ENCODE data around the gene PYROXD2. TPM values are rescaled to one million over a fixed set of nuclear protein-coding genes. Genes with fewer than 3 reads are reported as not detected.

PYROXD2 gene
- total and polyA plus RNA-seq, 2 experiments from 2014 or later: 1.3 to 2.6 TPM

- TF ChIP-seq REST (IDR thresholded peaks at IDR 0.05; ENCODE audit: unreplicated experiment) (no peak), JUNB (IDR thresholded peaks at IDR 0.05; ENCODE audit: unreplicated experiment) (no peak), POLR2AphosphoS5 (IDR thresholded peaks at IDR 0.05; ENCODE audit: low read depth) (no peak), STAT1 (IDR thresholded peaks at IDR 0.05; ENCODE audit: unreplicated experiment) (no peak), EZH2 (IDR thresholded peaks at IDR 0.05; ENCODE audit: low read depth, unreplicated experiment) (no peak), CREB1 (CRISPR knock-in tag; IDR thresholded peaks at IDR 0.05; ENCODE audit: low read depth) (no peak), ZNF114 (CRISPR knock-in tag; IDR thresholded peaks at IDR 0.05) (no peak)
These were observed 4.2 kb downstream of the PYROXD2 start (continued) for GRCh38 chr10:98410759-98411158.

- H4K20me1 ChIP-seq (replicated peaks; ENCODE audit: insufficient read depth): no peaks in the 10 kb centered on the region
- H3K9me2 ChIP-seq (ENCODE audit: insufficient read depth): no peaks in the 10 kb centered on the region
- ATAC-seq (no peak), DNase-seq (ENCODE audit: low spot score) (no peak)
- Mint-ChIP-seq H3K4me1 (peaks cover 7% of the 10 kb centered on the region; the same call in 1 of the 3 replicates), H3K4me3 (no peak overlapping the region), H3K9me3 (no peaks in the 10 kb centered on the region), H3K27ac (no peak overlapping the region), H3K36me3 (ENCODE audit: low read depth) (no peaks in the 10 kb centered on the region), H3K27me3 (ENCODE audit: insufficient read depth, low read depth, poor library complexity) (peaks cover 1% of the 10 kb centered on the region)
- no peak overlapping the region for H3K27ac ChIP-seq (ENCODE audit: low read depth)
- no peaks in the 10 kb centered on the region for H3F3A ChIP-seq (replicated peaks; ENCODE audit: low read depth)
- H3K36me3 ChIP-seq (ENCODE audit: insufficient read depth): no peaks in the 10 kb centered on the region
- H3K79me2 ChIP-seq (replicated peaks; ENCODE audit: insufficient read depth): no peaks in the 10 kb centered on the region
- H2AFZ ChIP-seq: no peak overlapping the region
- H3K27me3 ChIP-seq (ENCODE audit: insufficient read depth): no peaks in the 10 kb centered on the region
- H3K4me1 ChIP-seq (ENCODE audit: insufficient read depth): peaks cover 12% of the 10 kb centered on the region
- H3K4me2 ChIP-seq: no peak overlapping the region
- no peak overlapping the region for H3K4me3 ChIP-seq
- TF ChIP-seq JUNB (IDR thresholded peaks at IDR 0.05; ENCODE audit: unreplicated experiment) (no peak), ZNF114 (CRISPR knock-in tag; IDR thresholded peaks at IDR 0.05) (no peak), ZNF462 (CRISPR knock-in tag; IDR thresholded peaks at IDR 0.05) (no peak), ZNF331 (CRISPR knock-in tag; IDR thresholded peaks at IDR 0.05; ENCODE audit: low read depth) (no peak), REST (IDR thresholded peaks at IDR 0.05; ENCODE audit: unreplicated experiment) (no peak), EZH2phosphoT487 (IDR thresholded peaks at IDR 0.05; ENCODE audit: unreplicated experiment) (no peak), CREB1 (CRISPR knock-in tag; IDR thresholded peaks at IDR 0.05; ENCODE audit: low read depth) (no peak), STAT1 (IDR thresholded peaks at IDR 0.05; ENCODE audit: unreplicated experiment) (no peak)
These were observed 4.7 kb downstream of the PYROXD2 start for GRCh38 chr10:98410135-98410743.
